Measurements from ENCODE around the gene USP54. TPM values are rescaled to one million over a fixed set of nuclear protein-coding genes. Genes with fewer than 3 reads are reported as not detected.

Gene USP54
- total and polyA plus RNA-seq, 2 of the 13 experiments (the other 11 are each of a cell fraction or from before 2014, with no cell fraction given), result 18.1 to 25.0 TPM

- TF ChIP-seq HNF1A (IDR thresholded peaks at IDR 0.05; ENCODE audit: low read depth) (peak; percentile 49; the same call in 1 of the 2 replicates), HNF1A (CRISPR knock-in tag; IDR thresholded peaks at IDR 0.05; ENCODE audit: borderline replicate concordance) (no peak; the same call in 1 of the 2 replicates), PAXIP1 (CRISPR knock-in tag; conservative IDR thresholded peaks at IDR 0.05) (peak; percentile 91), ERF (CRISPR knock-in tag; IDR thresholded peaks at IDR 0.05) (peak; percentile 56; the same call in 1 of the 2 replicates), GABPA (IDR thresholded peaks at IDR 0.05; ENCODE audit: low read depth, low read length) (no peak), GABPA (CRISPR knock-in tag; IDR thresholded peaks at IDR 0.05; ENCODE audit: low read depth) (peak; percentile 42; the same call in 1 of the 2 replicates), HNF4G (IDR thresholded peaks at IDR 0.05; ENCODE audit: borderline replicate concordance, low read depth, low read length) (peak; percentile 88), HNF4G (CRISPR knock-in tag; IDR thresholded peaks at IDR 0.05; ENCODE audit: borderline replicate concordance, low read depth) (no peak), PHF20 (CRISPR knock-in tag; IDR thresholded peaks at IDR 0.05) (no peak), FOXP4 (CRISPR knock-in tag; IDR thresholded peaks at IDR 0.05) (peak; percentile 79), ZNF609 (CRISPR knock-in tag; IDR thresholded peaks at IDR 0.05; ENCODE audit: borderline replicate concordance) (peak; percentile 95), ZNF331 (CRISPR knock-in tag; IDR thresholded peaks at IDR 0.05) (peak; percentile 53; the same call in 1 of the 2 replicates), TBX3 (IDR thresholded peaks at IDR 0.05; ENCODE audit: borderline replicate concordance) (peak; percentile 30; the same call in 1 of the 2 replicates), CBFB (CRISPR knock-in tag; IDR thresholded peaks at IDR 0.05) (0 out of 2 replicates have a peak, but pooled peaks have one; percentile 31), MED13 (CRISPR knock-in tag; IDR thresholded peaks at IDR 0.05) (no peak), NR2F6 (IDR thresholded peaks at IDR 0.05) (peak; percentile 72), NR2F6 (CRISPR knock-in tag; IDR thresholded peaks at IDR 0.05) (peak; percentile 50; the same call in 1 of the 2 replicates)
These were observed 4.6 kb downstream of the USP54 start (continued) for GRCh38 chr10:73586583-73586984.
